OCI-LY7 (cell line): ENCODE measurements around the gene ERLIN1.

Experiments
- EZH2phosphoT487 ChIP-seq: fragments of 200-600 bp; sonication (generic); IDR thresholded peaks from 2 replicates; pipeline ENCODE4 v1.6.1; 2018; ENCODE audit warnings: low read depth, borderline replicate concordance, mild to moderate bottlenecking, mixed run types, antibody characterized with exemption, low read length, moderate library complexity, mixed read lengths
- TF ChIP-seq, protein P1 (sequence below): fragments of 200-600 bp; sonication (generic); conservative IDR thresholded peaks from 2 replicates; pipeline ENCODE4 v1.5.1; 2014; ENCODE audit warnings: mild to moderate bottlenecking, antibody characterized with exemption, low read length, moderate library complexity, mixed read lengths

DNA sequence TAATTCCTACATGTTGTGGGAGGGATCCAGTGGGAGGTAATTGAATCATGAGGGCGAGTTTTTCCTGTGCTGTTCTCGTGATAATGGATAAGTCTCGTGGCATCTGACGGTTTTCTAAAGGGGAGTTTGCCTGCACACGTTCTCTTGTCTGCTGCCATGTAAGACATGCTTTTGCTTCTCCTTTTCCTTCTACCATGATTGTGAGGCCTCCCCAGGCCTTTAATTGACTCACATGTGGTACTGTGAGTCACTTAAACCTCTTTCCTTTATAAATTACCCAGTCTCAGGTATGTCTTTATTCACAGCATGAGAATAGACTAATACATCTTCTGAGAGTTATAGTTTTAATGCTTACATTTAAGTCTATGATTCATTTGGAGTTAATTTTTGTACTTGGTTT is 81.5 kb downstream of the ERLIN1 start:
- TF ChIP-seq EZH2phosphoT487 = no peak
- TF ChIP-seq, protein P1, sequence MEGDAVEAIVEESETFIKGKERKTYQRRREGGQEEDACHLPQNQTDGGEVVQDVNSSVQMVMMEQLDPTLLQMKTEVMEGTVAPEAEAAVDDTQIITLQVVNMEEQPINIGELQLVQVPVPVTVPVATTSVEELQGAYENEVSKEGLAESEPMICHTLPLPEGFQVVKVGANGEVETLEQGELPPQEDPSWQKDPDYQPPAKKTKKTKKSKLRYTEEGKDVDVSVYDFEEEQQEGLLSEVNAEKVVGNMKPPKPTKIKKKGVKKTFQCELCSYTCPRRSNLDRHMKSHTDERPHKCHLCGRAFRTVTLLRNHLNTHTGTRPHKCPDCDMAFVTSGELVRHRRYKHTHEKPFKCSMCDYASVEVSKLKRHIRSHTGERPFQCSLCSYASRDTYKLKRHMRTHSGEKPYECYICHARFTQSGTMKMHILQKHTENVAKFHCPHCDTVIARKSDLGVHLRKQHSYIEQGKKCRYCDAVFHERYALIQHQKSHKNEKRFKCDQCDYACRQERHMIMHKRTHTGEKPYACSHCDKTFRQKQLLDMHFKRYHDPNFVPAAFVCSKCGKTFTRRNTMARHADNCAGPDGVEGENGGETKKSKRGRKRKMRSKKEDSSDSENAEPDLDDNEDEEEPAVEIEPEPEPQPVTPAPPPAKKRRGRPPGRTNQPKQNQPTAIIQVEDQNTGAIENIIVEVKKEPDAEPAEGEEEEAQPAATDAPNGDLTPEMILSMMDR = no peak
